Heart left ventricle (tissue), 13 donors: ENCODE data around the gene DGAT2L6.

Source experiments
- CTCF ChIP-seq, 12 donors: fragments of 200-600 bp; sonication (generic) in 4 of 12; IDR thresholded peaks; one replicate each; pipeline versions ENCODE4 v1.5.0 to v1.8.0; 2018 to 2022; ENCODE audit warnings: antibody characterized with exemption in 12 of 12, mild to moderate bottlenecking in 5 of 12
- POLR2A ChIP-seq, 2 donors: fragments of 450-650 bp; IDR thresholded peaks; one replicate each; pipeline ENCODE4 v1.6.1; 2017; ENCODE audit warnings: antibody characterized with exemption in 2 of 2, mild to moderate bottlenecking in 2 of 2, moderate library complexity in 2 of 2
- donor health status: ischemic (EF 13 %, LVEDD 7.1; RV severe dilation, severe dysfunction).
- donor health status: DM: no; HTN: yes; CAD: no.
- donor health status: DM: no; HTN: no; CAD: no.
- donor health status: ischemic (EF 25% LVEDD 6.9; RV normal size, moderate dysfunction).
- donor health status: ischemic (EF 25% LVEDD 5.7; RV mildly dilated, moderate dysfunction).
- donor health status: ischemic (EF 35%, LVEDD 5.7; RV mildly dilated, moderate dysfunction).
- donor health status: nonischemic (EF 11% LVEDD 7.7; RV severe dilation, severe dysfunction).
- donor health status: DM: yes; HTN: yes; CAD: no.
- donor health status: PGD.
- donor health status: ischemic (EF 29% LVEDD 5.4; RV normal size, mild dysfunction).
- donor health status: nonischemic (EF 23%, LVEDD 6.1; RV moderate dilation, normal function).

GRCh38 chrX:70166601-70167590 lies 10.4 kb upstream of the DGAT2L6 start:
- no peak for TF ChIP-seq CTCF (IDR thresholded peaks at IDR 0.05)
- no peak for TF ChIP-seq POLR2A (IDR thresholded peaks at IDR 0.05)
